Hepatocyte (in vitro differentiated cells): ENCODE results near the gene FOCAD. TPM values are rescaled to one million over a fixed set of nuclear protein-coding genes. Genes with fewer than 3 reads are reported as not detected.
A peak's percentile ranks its signal among the peaks of the same experiment; 100 is the strongest.

ENCODE experiments used
- DNase-seq: peaks from one replicate; pipeline ENCODE4 v3.0.0-alpha.2; 2016; ENCODE audit warnings: low spot score
- H2AFZ ChIP-seq: fragments of 200-600 bp; sonication (generic); 2 replicates; pipeline ENCODE4 v1.6.0; 2016; ENCODE audit warnings: antibody characterized with exemption, mild to moderate bottlenecking
- H3K27ac ChIP-seq: fragments of 200-600 bp; sonication (generic); 2 replicates; pipeline ENCODE4 v1.5.1; 2016; ENCODE audit warnings: mild to moderate bottlenecking
- H3K27me3 ChIP-seq: fragments of 200-600 bp; sonication (generic); 2 replicates; pipeline ENCODE4 v1.6.1; 2016
- H3K36me3 ChIP-seq: fragments of 200-600 bp; sonication (generic); replicated peaks from 2 replicates; pipeline ENCODE4 v1.5.1; 2016; ENCODE audit warnings: low read depth; ENCODE audit not compliant: insufficient read depth
- H3K4me1 ChIP-seq: fragments of 200-600 bp; sonication (generic); 2 replicates; pipeline ENCODE4 v1.5.1; 2016; ENCODE audit warnings: mild to moderate bottlenecking, moderate library complexity; ENCODE audit not compliant: insufficient read depth
- H3K4me2 ChIP-seq: fragments of 200-600 bp; sonication (generic); 2 replicates; pipeline ENCODE4 v1.6.0; 2016
- H3K4me3 ChIP-seq: fragments of 200-600 bp; sonication (generic); 2 replicates; pipeline ENCODE4 v1.5.1; 2016; ENCODE audit warnings: mild to moderate bottlenecking
- H3K79me2 ChIP-seq: fragments of 200-600 bp; sonication (generic); 2 replicates; pipeline ENCODE4 v1.6.0; 2017; ENCODE audit warnings: mild to moderate bottlenecking
- H3K9me2 ChIP-seq: fragments of 200-600 bp; sonication (generic); replicated peaks from 2 replicates; pipeline ENCODE4 v1.6.0; 2017; ENCODE audit warnings: mild to moderate bottlenecking; ENCODE audit not compliant: insufficient read depth
- H3K9me3 ChIP-seq: fragments of 200-600 bp; sonication (generic); 2 replicates; pipeline ENCODE4 v1.5.1; 2016; ENCODE audit warnings: low read depth, mild to moderate bottlenecking
- H4K20me1 ChIP-seq: fragments of 200-600 bp; sonication (generic); 2 replicates; pipeline ENCODE4 v1.6.0; 2016; ENCODE audit warnings: mild to moderate bottlenecking; ENCODE audit not compliant: insufficient read depth, poor library complexity, severe bottlenecking
- EZH2 ChIP-seq: fragments of 200-600 bp; sonication (generic); IDR thresholded peaks from 2 replicates; pipeline ENCODE4 v1.6.1; 2016; ENCODE audit warnings: antibody characterized with exemption, mild to moderate bottlenecking, borderline replicate concordance
- EZH2phosphoT487 ChIP-seq: fragments of 200-600 bp; sonication (generic); IDR thresholded peaks from one replicate; pipeline ENCODE4 v1.6.1; 2018; ENCODE audit warnings: antibody characterized with exemption, mild to moderate bottlenecking, low read depth, moderate library complexity; ENCODE audit not compliant: unreplicated experiment, severe bottlenecking
- WGBS: methylation state at CpG from one replicate; pipeline ENCODE4 v1.1.6; 2016; ENCODE audit warnings: low lambda C conversion rate; ENCODE audit errors: missing lambda C conversion rate; 5-methylcytosine and 5-hydroxymethylcytosine counted together
- polyA plus RNA-seq: library from polyadenylated mRNA; unstranded; fragments of >200 nt; fragmentation: Nextera tagmentation; extraction: Ambion mirVana; gene quantifications from 2 replicates; pipeline ENCODE4 v1.2.1, GENCODE V29; 2016
- total RNA-seq: library from RNA; depleted of rRNA; stranded (reverse); fragments of >200 nt; gene quantifications from 2 replicates; pipeline ENCODE4 v1.2.3, GENCODE V29; 2014
- TF ChIP-seq, protein P1 (sequence below): fragments of 200-600 bp; sonication (generic); IDR thresholded peaks from 2 replicates; pipeline ENCODE4 v1.5.1; 2016; ENCODE audit warnings: antibody characterized with exemption, mild to moderate bottlenecking; ENCODE audit not compliant: poor library complexity

Gene FOCAD
- total and polyA plus RNA-seq, 2 experiments from 2014 or later = 21.7 to 54.1 TPM

DNA sequence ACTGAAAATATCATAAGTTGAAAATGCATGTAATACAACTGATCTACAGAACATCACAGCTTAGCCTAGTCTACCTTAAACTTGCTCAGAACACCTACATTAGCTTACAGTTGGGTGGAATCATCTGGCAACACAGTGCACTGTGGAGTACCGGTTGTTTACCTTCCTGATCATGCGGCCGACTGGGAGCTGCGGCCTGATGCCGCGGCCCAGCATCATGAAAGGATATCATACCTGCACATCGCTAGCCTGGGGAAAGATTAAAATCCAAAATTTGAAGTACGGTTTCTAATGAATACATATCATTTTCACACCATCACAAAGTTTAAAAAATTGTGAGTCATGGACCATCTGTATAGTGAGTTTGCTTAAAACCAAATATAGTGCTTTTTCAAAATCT lies 345.6 kb downstream of the FOCAD start:
- TF ChIP-seq EZH2phosphoT487 (no peak), EZH2 (no peak)
- TF ChIP-seq, protein P1, sequence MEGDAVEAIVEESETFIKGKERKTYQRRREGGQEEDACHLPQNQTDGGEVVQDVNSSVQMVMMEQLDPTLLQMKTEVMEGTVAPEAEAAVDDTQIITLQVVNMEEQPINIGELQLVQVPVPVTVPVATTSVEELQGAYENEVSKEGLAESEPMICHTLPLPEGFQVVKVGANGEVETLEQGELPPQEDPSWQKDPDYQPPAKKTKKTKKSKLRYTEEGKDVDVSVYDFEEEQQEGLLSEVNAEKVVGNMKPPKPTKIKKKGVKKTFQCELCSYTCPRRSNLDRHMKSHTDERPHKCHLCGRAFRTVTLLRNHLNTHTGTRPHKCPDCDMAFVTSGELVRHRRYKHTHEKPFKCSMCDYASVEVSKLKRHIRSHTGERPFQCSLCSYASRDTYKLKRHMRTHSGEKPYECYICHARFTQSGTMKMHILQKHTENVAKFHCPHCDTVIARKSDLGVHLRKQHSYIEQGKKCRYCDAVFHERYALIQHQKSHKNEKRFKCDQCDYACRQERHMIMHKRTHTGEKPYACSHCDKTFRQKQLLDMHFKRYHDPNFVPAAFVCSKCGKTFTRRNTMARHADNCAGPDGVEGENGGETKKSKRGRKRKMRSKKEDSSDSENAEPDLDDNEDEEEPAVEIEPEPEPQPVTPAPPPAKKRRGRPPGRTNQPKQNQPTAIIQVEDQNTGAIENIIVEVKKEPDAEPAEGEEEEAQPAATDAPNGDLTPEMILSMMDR = no peak
- peaks cover 4% of the 10 kb centered on the region for H3K4me1 ChIP-seq
- H3K27ac ChIP-seq = no peak overlapping the region
- no peaks in the 10 kb centered on the region for H3K36me3 ChIP-seq
- no peaks in the 10 kb centered on the region for H4K20me1 ChIP-seq
- no peaks in the 10 kb centered on the region for H3K79me2 ChIP-seq
- no peak overlapping the region for H3K4me3 ChIP-seq
- H3K27me3 ChIP-seq = no peaks in the 10 kb centered on the region
- H3K4me2 ChIP-seq = no peak overlapping the region
- 84% methylated on average over 8 of the region's 8 CpGs for WGBS
- no peaks in the 10 kb centered on the region for H3K9me3 ChIP-seq
- no peak overlapping the region for H2AFZ ChIP-seq
- DNase-seq = no peak
- no peaks in the 10 kb centered on the region for H3K9me2 ChIP-seq

DNA sequence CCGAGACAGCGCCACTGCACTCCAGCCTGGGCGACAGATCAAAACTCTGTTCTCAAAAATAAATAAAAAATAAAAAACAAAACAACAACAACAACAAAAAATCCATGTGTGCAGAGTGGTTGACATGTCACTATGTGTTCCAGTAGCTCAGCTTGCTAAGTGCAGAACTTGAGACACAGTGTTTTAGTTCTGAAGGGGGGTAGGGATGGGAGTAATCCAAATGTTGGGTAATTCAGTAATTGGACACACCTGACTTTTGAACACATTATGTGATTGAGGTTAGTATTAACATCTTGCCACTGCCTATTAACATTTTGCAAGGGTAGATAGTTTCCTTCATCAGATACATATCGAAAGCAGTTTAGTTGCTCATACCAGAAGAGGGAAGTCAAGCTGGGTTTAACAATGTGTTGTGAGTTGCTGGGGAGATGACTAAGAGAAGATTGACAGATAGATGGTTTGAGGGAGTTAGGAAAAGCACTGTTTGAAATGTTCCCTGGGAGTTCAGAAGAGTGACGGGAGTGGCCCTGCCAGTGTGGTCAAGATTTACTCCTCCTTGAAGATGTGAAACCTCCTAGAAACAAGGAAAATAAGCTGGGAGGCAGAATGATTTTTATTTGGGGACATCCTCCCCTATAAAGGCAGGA lies 346.5 kb downstream of the FOCAD start:
- TF ChIP-seq, protein P1 = no peak
- no peak for TF ChIP-seq EZH2
- TF ChIP-seq EZH2phosphoT487 = no peak
- peaks cover 4% of the 10 kb centered on the region for H3K4me1 ChIP-seq
- no peaks in the 10 kb centered on the region for H4K20me1 ChIP-seq
- peak overlapping the region; percentile 18 for H3K27ac ChIP-seq
- no peaks in the 10 kb centered on the region for H3K79me2 ChIP-seq
- H2AFZ ChIP-seq = peak overlapping the region; percentile 80
- H3K9me3 ChIP-seq = no peaks in the 10 kb centered on the region
- DNase-seq = peak; percentile 10
- H3K4me3 ChIP-seq = no peak overlapping the region
- no peaks in the 10 kb centered on the region for H3K27me3 ChIP-seq
- no peaks in the 10 kb centered on the region for H3K36me3 ChIP-seq
- H3K9me2 ChIP-seq = no peaks in the 10 kb centered on the region
- WGBS = 84% methylated on average over 5 of the region's 5 CpGs
- H3K4me2 ChIP-seq = peak overlapping the region; percentile 86

DNA sequence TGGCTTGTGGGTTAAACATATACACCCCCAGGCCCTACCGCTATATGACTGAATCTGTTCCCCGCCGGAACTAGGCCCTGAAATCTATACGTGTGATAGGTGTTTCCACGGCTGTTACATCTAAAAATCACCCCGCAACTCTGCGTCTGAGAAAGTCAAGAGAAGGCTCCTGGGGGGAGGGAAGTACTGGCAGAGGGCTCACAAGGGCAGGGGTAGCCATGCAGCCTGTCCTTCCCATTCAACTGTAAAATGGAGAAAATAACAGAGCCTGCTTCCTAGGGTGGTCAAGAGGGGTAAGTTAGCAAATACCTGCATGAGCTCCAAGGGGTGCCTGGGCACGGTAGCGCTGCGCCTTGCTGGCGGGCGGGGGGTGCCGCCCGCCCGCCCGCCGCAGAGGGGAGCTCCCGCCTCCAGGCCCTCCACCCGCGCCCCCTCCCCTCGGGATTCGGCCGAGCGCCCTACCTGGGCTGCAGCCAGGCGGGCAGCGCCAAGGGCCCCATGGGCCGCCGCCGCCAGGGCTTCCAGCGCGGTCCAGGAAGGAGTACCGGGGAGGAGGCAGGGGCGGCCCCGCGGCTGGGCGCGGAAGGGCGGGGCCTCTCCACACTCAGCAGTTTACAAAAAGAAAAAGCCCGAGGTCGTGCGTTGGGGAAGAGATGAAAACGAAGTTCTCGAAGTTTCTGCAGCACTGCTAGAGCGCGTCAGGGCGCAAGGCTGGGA lies 347.2 kb downstream of the FOCAD start, which contains the start of gene HACD4:
Gene HACD4, minus strand, starts transcription at position 550 of the 717 bp plus-strand sequence. Its CDS starts 50 bp downstream, at position 500.
- Histone ChIP-seq H3K27me3 (no peaks in the 10 kb centered on the region), H3K4me1 (peaks cover 4% of the 10 kb centered on the region), H2AFZ (peak within 1 kb of the TSS; percentile 80), H3K4me3 (peak within 1 kb of the TSS; percentile 32), H3K4me2 (peak within 1 kb of the TSS; percentile 86), H3K27ac (peak within 1 kb of the TSS; percentile 18), H3K36me3 (no peaks in the 10 kb centered on the region), H3K9me3 (no peaks in the 10 kb centered on the region), H3K9me2 (no peaks in the 10 kb centered on the region), H4K20me1 (no peaks in the 10 kb centered on the region), H3K79me2 (no peaks in the 10 kb centered on the region)
- 13% methylated on average over 33 of the region's 46 CpGs for WGBS
- TF ChIP-seq EZH2 = no peak
- peak; percentile 64 for DNase-seq

DNA sequence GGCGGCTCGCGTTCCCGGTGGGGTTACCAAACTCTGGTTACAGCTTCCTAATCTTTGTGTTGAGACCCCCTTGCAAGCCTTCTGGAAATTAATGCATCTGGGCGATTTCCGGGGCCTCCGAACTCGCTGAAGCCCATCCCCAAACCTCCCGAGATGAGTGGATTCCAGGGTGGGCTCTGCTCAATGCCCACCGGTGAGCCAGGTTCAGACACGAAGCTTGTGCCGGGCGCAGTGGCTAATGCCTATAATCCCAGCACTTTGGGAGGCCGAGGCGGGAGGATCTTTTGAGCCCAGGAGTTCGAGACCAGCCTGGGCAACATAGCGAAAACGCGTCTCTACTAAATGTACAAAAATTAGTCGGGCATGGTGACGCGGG lies 347.7 kb downstream of the FOCAD start:
- H2AFZ ChIP-seq = peak overlapping the region; percentile 80
- TF ChIP-seq, protein P1 = no peak
- TF ChIP-seq EZH2phosphoT487 (no peak), EZH2 (no peak)
- H3K4me3 ChIP-seq = peak overlapping the region; percentile 32

More for the DNA sequence above, 347.7 kb downstream of the FOCAD start:
- H3K9me2 ChIP-seq = no peaks in the 10 kb centered on the region
- H3K79me2 ChIP-seq = no peaks in the 10 kb centered on the region
- H3K27ac ChIP-seq = peak overlapping the region; percentile 18
- no peak for DNase-seq
- 76% methylated on average over 22 of the region's 22 CpGs for WGBS
- no peaks in the 10 kb centered on the region for H3K9me3 ChIP-seq
- peak overlapping the region; percentile 86 for H3K4me2 ChIP-seq
- no peaks in the 10 kb centered on the region for H3K27me3 ChIP-seq
- H3K4me1 ChIP-seq = peaks cover 4% of the 10 kb centered on the region
- H4K20me1 ChIP-seq = no peaks in the 10 kb centered on the region
- H3K36me3 ChIP-seq = no peaks in the 10 kb centered on the region
